Panc1 (cell line): ENCODE measurements around the gene STK24. TPM values are rescaled to one million over a fixed set of nuclear protein-coding genes. Genes with fewer than 3 reads are reported as not detected.

Experiments
- ATAC-seq: fragments of 200-7000 bp; cut with Tn5 transposase; 2 replicates; pipeline ENCODE4 v1.9.1; 2020; ENCODE audit warnings: mild to moderate bottlenecking, moderate library complexity
- BruUV-seq: library from RNA; stranded (reverse); fragments of 400-500 nt; replicated peaks from 2 replicates; lab custom pipeline; 2021; lab: Mats Ljungman, UMichigan
- CTCF ChIA-PET: fragments of 300-600 bp; sonication (Branson Sonifier 250); formaldehyde crosslinking; loops from one replicate; lab custom pipeline; 2022; ENCODE audit warnings: antibody characterized with exemption; lab: Charles Lee
- POLR2A ChIA-PET: fragments of 300-600 bp; sonication (Branson Sonifier 250); formaldehyde crosslinking; loops from one replicate; lab custom pipeline; 2022; ENCODE audit warnings: antibody characterized with exemption; lab: Charles Lee
- DNase-seq: peaks from one replicate; pipeline ENCODE4 v3.0.0-alpha.2; 2010; ENCODE audit warnings: low read depth, low spot score
- H3K27ac ChIP-seq: 2 replicates; pipeline ENCODE4 v1.5.1; 2011; ENCODE audit warnings: mild to moderate bottlenecking, low read length, inconsistent platforms
- H3K27me3 ChIP-seq: fragments of 200-500 bp; sonication (Bioruptor generic); 2 replicates; pipeline ENCODE4 v1.6.0; 2014; ENCODE audit warnings: low read length, inconsistent platforms; ENCODE audit not compliant: control insufficient read depth, insufficient read depth
- H3K36me3 ChIP-seq: fragments of 200-500 bp; sonication (Bioruptor generic); 2 replicates; pipeline ENCODE4 v1.5.1; 2014; ENCODE audit warnings: inconsistent platforms, mild to moderate bottlenecking, low read length, moderate library complexity; ENCODE audit not compliant: control insufficient read depth, insufficient read depth
- H3K4me1 ChIP-seq: 2 replicates; pipeline ENCODE4 v1.5.1; 2011; ENCODE audit warnings: inconsistent platforms, mild to moderate bottlenecking, low read length, moderate library complexity; ENCODE audit not compliant: control insufficient read depth, insufficient read depth
- H3K4me3 ChIP-seq, 2 experiments: 2 replicates each; pipeline ENCODE4 v1.5.1; 2011 to 2012; ENCODE audit warnings: low read depth in 2 of 2, low read length in 2 of 2, mild to moderate bottlenecking in 2 of 2, inconsistent platforms in 1 of 2, moderate library complexity in 1 of 2
- H3K9me3 ChIP-seq: fragments of 200-500 bp; sonication (Bioruptor generic); 2 replicates; pipeline ENCODE4 v1.5.1; 2014; ENCODE audit warnings: low read depth, mild to moderate bottlenecking, inconsistent platforms, low read length, moderate library complexity; ENCODE audit not compliant: control insufficient read depth, insufficient read depth
- CTCF ChIP-seq: fragments of 450-650 bp; IDR thresholded peaks from 2 replicates; pipeline ENCODE4 v1.5.1; 2017; ENCODE audit warnings: mild to moderate bottlenecking
- POLR2AphosphoS5 ChIP-seq: IDR thresholded peaks from 2 replicates; pipeline ENCODE4 v1.6.1; 2012; ENCODE audit warnings: mild to moderate bottlenecking, low read depth, low read length, moderate library complexity
- REST ChIP-seq, 2 experiments: IDR thresholded peaks; 2 replicates each; pipeline ENCODE4 v1.6.1; 2011 to 2012; ENCODE audit warnings: low read depth in 2 of 2, control low read depth in 1 of 2, low read length in 1 of 2, mild to moderate bottlenecking in 1 of 2, moderate library complexity in 1 of 2; ENCODE audit not compliant: insufficient read depth in 1 of 2
- SIN3A ChIP-seq: IDR thresholded peaks from 2 replicates; pipeline ENCODE4 v1.6.1; 2012; ENCODE audit warnings: low read depth, mild to moderate bottlenecking, low read length, moderate library complexity, borderline replicate concordance; ENCODE audit not compliant: insufficient read depth
- TCF7L2 ChIP-seq: IDR thresholded peaks from 2 replicates; pipeline ENCODE4 v1.6.1; 2011; ENCODE audit warnings: mild to moderate bottlenecking, low read depth, low read length, inconsistent platforms
- in situ Hi-C: cut with HindIII; loops from 2 replicates; pipeline ENCODE4 v1.10.0; 2016; ENCODE audit warnings: low sequenced_read_pairs, low pct_unique_long_range_greater_than_20kb
- intact Hi-C: fragments of 100-400 bp; cut with micrococcal nuclease; formaldehyde crosslinking; loops from one replicate; pipeline ENCODE4 v1.10.0; 2022; ENCODE audit not compliant: unreplicated experiment
- total RNA-seq: library from RNA; stranded (reverse); gene quantifications from one replicate; pipeline ENCODE4 v1.2.1, GENCODE V29; 2021; ENCODE audit not compliant: unreplicated experiment

STK24 gene
- total RNA-seq, 1 experiment from 2014 or later = 57.3 TPM

- in situ Hi-C loops = loop anchor here (25.0 kb wide), 1 partner anchor 270 kb away; the partner anchor contains the start of gene FARP1
- no peak for DNase-seq
- POLR2A ChIA-PET = no interaction called here
- H3K9me3 ChIP-seq = no peaks in the 10 kb centered on the region
- H3K27ac ChIP-seq = no peak overlapping the region
- ATAC-seq = no peak
- CTCF ChIA-PET = no interaction called here
- TF ChIP-seq TCF7L2 (no peak), CTCF (no peak), POLR2AphosphoS5 (no peak), SIN3A (no peak), REST (IDR thresholded peaks at IDR 0.05; ENCODE audit: insufficient read depth in 1 of 2, low read depth in 2 of 2, low read length in 1 of 2) (no peak)
- H3K36me3 ChIP-seq = no peaks in the 10 kb centered on the region
- intact Hi-C loops = no loop called here
- no peak overlapping the region for H3K4me3 ChIP-seq
- BruUV-seq = no TSS peak
- no peaks in the 10 kb centered on the region for H3K4me1 ChIP-seq
- no peaks in the 10 kb centered on the region for H3K27me3 ChIP-seq
Observed at GRCh38 chr13:98407575-98407974, 169.3 kb downstream of the STK24 start.

GRCh38 chr13:98406971-98407370 is 169.9 kb downstream of the STK24 start:
- in situ Hi-C loops = loop anchor here (25.0 kb wide), 1 partner anchor 270 kb away; the partner anchor contains the start of gene FARP1
- CTCF ChIA-PET = no interaction called here

More at GRCh38 chr13:98406971-98407370, 169.9 kb downstream of the STK24 start:
- TF ChIP-seq REST (IDR thresholded peaks at IDR 0.05; ENCODE audit: insufficient read depth in 1 of 2, low read depth in 2 of 2, low read length in 1 of 2) (no peak), CTCF (no peak), SIN3A (no peak), POLR2AphosphoS5 (no peak), TCF7L2 (no peak)
- Histone ChIP-seq H3K27me3 (no peaks in the 10 kb centered on the region), H3K27ac (no peak overlapping the region), H3K4me3 (no peak overlapping the region), H3K9me3 (no peaks in the 10 kb centered on the region), H3K4me1 (no peaks in the 10 kb centered on the region), H3K36me3 (no peaks in the 10 kb centered on the region)
- BruUV-seq = no TSS peak
- intact Hi-C loops = no loop called here
- no peak for ATAC-seq
- POLR2A ChIA-PET = interaction anchor here (0.6 kb wide), 1 partner anchor 262 kb away, joined by 12 read pairs; no protein-coding TSS in a partner anchor
- no peak for DNase-seq
